ENCODE measurements around the gene LDHA. TPM values are rescaled to one million over a fixed set of nuclear protein-coding genes. Genes with fewer than 3 reads are reported as not detected.

Gene LDHA
- total and polyA plus RNA-seq, 2 of the 8 experiments (the other 6 are each of a cell fraction or from before 2014, with no cell fraction given) = 443 to 486 TPM

DNA sequence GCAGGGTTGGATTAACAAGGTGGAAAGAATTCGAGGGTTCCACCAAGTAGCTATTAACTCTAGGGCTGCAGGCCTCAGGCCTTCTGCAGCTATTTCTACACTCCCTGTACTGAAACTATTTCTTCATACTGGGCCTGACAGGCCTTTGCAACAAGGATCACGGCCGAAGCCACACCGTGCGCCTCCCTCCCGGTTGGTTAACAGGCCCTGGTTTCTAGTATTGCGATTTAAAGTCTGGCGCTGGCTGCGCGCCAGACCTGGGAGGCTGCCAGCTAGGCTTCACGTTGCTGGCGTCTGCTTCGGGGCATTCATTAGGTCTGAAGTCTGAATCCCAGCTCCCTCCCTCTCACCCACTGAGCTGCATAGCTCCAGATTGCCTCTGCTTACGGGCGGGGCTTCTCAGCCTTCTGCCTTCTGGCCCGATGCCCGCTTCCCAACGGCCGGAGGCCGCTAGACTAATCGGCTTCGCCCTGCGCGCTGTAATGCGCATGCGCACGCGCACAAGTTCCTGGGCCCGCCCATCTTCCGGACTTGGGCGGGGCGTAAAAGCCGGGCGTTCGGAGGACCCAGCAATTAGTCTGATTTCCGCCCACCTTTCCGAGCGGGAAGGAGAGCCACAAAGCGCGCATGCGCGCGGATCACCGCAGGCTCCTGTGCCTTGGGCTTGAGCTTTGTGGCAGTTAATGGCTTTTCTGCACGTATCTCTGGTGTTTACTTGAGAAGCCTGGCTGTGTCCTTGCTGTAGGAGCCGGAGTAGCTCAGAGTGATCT is 1.6 kb downstream of the LDHA start (continued):
- TF ChIP-seq, protein P1, sequence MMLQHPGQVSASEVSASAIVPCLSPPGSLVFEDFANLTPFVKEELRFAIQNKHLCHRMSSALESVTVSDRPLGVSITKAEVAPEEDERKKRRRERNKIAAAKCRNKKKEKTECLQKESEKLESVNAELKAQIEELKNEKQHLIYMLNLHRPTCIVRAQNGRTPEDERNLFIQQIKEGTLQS (IDR thresholded peaks at IDR 0.05; ENCODE audit: insufficient read depth, low read depth, low read length) = no peak
- peak; percentile 71 for TF ChIP-seq TAF1 (IDR thresholded peaks at IDR 0.05; ENCODE audit: low read depth, low read length)
- TF ChIP-seq TCF12 (IDR thresholded peaks at IDR 0.05; ENCODE audit: low read depth, low read length) = 0 out of 2 replicates have a peak, but pooled peaks have one; percentile 19
- TF ChIP-seq USF2 (IDR thresholded peaks at IDR 0.05; ENCODE audit: low read length) = no peak
- no peak for TF ChIP-seq TEAD4 (IDR thresholded peaks at IDR 0.05; ENCODE audit: low read depth, low read length)
- TF ChIP-seq CHD7 (IDR thresholded peaks at IDR 0.05; ENCODE audit: insufficient replicate concordance, low read length) = no peak
- TF ChIP-seq HDAC6 (IDR thresholded peaks at IDR 0.05; ENCODE audit: low read depth, low read length) = no peak
- peak; percentile 47 to 67; a peak in 2 of 3 replicates for TF ChIP-seq POLR2A (IDR thresholded peaks at IDR 0.05; ENCODE audit: control extremely low read depth in 1 of 2, low read depth in 2 of 2, low read length in 2 of 2)
- TF ChIP-seq POLR2AphosphoS5 (IDR thresholded peaks at IDR 0.05; ENCODE audit: low read depth, low read length) = peak; percentile 68
